Stimulated activated CD4-positive, alpha-beta T cell treated with anti-CD3 and anti-CD28 coated beads, TNF-alpha, amount 100 ng/mL, for 24 hours (primary cell): Measurements from ENCODE around the gene PAX8.
"Not testable (repeated sequence)": the region's sequence is repeated elsewhere in the genome, so short reads cannot be mapped to it uniquely, and the experiment has no call there.

Source experiments
- DNase-seq, 3 experiments: peaks; one replicate each; pipeline ENCODE4 v3.0.0-alpha.2; 2020; ENCODE audit warnings: low read depth in 3 of 3

The PAX8 gene

DNA sequence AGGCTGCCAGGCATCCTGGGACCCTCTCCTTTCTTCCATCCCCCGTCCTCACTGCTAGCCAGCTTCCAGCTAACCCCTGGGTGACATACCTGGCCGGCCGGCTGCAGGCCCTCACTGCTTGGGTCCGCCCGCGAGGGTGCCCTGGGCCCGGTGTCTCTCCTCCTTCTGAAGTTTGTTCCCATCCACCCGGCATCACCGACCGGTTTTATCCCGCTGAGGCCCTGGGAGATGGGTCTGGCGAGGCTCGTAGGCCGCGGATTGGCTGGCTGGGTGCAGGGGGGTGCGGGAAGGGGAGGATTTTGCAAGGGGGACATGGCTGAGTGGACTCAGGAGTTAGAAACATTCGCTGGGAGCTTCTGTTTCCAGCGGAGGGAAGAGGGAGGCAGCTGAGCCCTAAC is at the start of gene PAX8:
Gene PAX8 (minus strand): TSS at position 180 of the 398 bp plus-strand sequence. CDS start 527 bp downstream, outside the sequence.
- no peak for DNase-seq

DNA sequence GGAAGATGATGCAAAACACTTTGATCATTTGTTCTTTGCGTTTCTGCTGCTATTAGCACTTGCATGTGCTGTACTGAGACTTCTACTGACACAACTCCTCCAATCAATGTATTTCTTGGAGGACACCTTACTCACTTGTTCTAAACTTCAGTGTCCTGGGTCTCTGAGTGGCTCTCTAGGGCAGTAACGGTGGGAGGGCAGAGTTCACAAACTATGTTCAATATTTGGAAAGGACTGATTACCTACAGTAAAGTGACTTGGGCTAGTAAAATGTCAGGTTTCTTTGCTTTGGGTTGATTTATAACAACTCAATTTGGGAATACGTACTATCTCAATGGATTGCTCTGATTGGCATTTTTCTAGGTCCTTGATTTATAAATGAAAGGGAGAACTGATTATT is 49.3 kb upstream of the PAX8 start:
- no peak for DNase-seq

DNA sequence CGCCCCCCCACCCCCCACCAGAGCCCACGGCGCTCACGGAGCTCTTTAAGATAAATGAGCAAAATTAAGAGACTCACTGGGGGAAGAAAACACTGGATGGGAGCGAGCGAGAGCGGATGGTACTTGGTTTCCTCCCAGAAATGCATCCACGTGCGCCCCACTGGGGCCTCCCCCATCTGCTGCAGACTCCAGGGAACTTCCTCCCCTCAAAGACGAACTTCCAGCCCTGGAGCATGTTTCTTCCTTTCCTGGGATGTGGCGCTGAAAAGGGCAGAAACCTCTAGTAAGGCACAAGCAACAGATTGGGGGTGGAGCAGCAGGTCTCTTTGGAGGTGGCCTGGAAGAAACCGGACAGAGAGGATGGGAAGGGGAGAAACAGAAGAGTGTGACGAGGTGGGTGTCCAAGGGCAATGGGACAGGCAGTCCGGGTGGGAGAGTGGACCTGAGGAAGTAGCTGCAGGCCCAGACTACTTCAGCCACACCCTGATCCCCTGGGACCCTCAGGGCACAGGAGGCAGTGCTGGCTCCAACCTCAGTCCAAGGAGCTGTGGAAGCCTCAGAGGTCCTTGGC is 46.5 kb upstream of the PAX8 start:
- DNase-seq, result not testable (repeated sequence)

DNA sequence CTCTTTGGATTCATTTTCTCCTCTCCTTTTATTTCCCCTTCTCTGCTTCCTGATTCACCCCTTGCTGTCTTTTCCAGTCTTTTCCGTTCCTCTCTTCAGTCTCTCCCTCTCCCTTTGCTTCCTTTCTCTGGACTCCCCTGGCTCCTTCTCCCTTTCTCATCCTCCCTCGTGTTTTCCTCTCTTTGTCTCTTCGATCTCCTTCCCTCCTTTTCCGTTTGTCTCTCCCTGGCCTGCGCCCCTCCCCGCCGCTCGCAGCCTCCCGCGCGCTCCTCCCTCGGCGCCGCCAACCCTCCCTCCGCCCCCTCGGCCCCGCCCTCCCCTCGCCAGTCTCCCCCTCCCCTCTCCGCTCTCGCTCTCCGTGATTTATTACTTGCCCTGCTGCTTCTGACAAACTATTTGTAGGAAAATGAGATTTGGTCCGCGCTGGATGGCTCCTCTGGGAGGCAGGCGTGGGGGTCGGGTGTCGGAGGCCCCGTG is 46.0 kb upstream of the PAX8 start:
- DNase-seq, result peak; percentile 8 to 47 (median 19)

- DNase-seq, result not testable (repeated sequence)
Measured at GRCh38 chr2:113323129-113323528, 44.4 kb upstream of the PAX8 start.

GRCh38 chr2:113320106-113320505 is 41.4 kb upstream of the PAX8 start:
- DNase-seq, result not testable (repeated sequence)

DNA sequence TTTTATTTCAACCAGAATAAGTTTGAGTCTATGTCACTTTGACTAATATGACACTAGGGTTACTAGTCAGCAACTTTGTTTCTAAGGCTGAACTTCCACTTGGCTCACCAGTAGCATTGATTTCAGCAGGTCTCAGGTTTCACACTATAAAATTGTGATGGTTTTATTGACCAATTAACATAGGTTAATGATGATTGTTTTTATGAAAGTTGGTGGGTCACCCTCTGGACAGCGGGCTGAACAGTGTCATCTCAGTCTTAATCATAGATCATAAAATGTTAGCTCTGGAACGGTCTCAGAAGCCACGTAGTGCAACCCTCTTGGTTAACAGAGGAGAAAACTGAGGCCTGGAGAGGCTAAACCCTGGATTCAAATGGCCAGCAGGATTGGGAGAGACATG is 40.2 kb upstream of the PAX8 start:
- DNase-seq, result not testable (repeated sequence)

DNA sequence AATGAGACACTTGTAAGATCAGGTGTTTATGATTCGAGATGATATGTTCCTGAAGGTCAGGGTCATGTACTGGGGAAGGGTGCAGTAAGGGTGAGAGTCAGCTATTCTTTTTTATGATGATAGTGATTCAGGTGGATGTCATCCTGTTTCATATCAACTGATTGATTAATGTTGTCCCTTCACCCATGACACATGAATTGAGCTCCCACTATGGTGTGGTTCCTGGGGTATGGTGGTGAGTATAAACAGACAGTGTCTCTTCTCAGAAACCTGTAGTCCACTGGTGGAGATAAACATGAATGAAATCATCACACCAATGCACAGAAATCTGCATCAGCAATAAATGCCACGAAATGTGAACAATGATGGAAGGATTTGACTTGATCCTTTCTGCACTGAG is 37.4 kb upstream of the PAX8 start:
- no peak for DNase-seq

DNA sequence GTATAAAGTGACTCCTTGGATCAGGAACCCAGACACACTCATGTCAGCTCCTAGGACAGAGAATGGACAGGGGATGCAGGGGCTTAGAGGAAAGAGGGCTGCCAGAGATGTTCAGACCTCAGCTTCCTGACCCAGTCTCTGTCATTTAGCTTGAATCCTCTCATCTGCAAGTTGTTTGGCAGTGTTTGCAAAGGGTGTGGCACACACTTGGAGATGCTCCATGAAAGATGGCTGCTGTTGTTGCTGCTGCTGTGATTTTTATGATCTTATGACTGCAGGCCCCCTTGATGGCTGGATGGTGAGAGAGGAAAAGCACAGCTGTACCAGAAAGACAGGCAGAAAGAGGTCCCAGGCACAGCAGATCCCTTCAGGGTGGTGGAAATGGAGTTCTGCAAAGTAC is 35.9 kb upstream of the PAX8 start:
- not testable (repeated sequence) for DNase-seq

DNA sequence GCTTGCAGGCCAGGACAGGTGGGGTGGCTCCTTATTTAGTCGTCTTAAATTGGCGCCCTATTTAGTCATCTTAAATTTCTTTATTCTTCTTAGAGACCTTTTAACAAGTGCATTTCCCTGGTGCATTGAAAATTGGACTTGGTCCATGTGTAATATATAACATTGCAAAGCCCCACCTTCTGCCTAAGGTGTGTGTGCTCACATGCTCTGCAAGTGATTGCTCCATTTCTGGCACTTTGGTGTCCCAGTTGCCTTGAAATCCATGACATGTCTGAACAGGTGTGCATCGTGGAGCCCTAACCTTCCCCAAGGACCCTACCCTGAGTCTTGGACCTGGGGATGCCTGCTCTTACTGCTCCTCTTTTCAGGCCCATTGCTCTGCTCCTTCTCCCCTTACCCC is 35.5 kb upstream of the PAX8 start:
- DNase-seq, result not testable (repeated sequence)

DNA sequence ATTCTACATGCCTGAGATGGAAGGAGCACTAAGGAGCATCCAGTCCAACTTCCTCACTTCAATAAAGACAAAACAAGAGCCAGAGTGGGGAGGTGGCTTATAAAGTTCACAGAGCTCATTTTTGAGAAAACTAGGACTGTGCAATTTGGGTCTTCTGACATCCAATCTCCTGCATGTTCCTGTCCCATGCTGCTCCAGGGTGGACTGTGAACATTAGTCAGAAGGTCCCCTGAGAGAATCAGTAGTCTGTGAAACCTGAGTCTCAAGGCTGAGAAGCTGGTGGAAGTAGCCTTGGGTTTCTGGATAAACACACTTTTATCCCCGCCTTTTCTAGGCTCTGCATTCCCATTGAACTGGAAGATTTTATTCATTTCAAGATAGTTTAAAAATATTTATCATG is 33.1 kb upstream of the PAX8 start:
- not testable (repeated sequence) for DNase-seq

GRCh38 chr2:113311191-113311590 is 32.5 kb upstream of the PAX8 start:
- not testable (repeated sequence) for DNase-seq

DNA sequence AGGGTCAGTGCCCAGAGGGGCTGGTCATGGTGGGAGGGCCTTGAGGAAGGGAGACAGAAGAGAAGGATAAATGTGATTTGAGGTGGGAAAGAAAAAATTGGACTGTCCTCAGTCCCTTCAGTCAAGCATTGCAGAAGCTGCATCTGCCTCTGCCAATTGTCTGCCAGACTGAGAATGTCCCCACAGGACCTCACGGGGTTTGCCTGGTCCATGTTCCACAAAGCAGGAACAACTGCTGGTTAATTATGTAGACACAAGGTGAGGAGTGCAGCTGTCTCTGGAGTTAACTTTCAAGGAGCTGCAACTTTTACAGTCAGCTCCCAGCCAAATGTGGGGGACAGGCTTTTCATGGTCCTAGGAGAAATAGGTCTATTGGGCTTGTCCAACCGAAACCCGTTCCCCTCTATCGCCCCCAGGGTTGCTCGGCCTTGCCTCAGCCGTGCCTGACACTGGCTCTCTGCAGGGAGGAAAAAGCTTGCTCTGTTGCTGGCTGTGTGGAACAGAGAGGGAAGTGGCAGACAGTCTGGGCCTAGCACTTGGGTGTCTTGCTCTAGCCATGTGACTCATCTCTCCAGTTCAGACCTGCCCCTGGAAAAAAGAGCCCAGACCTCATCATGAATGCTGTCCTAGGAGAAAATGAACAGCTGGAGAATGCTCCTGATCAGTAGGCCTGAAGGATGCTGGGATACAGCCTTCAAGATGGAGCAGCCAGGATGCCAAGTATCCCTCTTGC is 31.1 kb upstream of the PAX8 start:
- DNase-seq, result no peak

DNA sequence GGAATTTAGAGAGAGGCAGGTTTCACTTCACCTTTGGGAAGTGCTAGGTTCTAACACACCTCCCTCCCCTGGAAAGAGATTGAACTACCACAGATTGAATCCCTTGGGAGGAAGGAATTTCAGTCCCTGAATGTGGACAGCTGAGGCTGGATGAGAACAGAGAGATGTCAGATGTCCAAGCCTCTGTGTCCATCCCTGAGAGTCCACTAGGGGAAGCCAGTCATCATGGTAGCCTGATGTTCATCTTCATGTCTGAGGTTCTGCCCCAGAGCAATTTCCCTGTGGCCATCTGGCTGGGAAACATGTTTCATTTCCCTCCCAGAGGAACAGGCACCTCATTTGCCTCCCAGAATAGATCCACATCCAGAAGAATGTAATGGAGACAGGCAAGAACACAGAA is 30.1 kb upstream of the PAX8 start:
- not testable (repeated sequence) for DNase-seq

GRCh38 chr2:113306207-113306606 is 27.5 kb upstream of the PAX8 start:
- not testable (repeated sequence) for DNase-seq

DNA sequence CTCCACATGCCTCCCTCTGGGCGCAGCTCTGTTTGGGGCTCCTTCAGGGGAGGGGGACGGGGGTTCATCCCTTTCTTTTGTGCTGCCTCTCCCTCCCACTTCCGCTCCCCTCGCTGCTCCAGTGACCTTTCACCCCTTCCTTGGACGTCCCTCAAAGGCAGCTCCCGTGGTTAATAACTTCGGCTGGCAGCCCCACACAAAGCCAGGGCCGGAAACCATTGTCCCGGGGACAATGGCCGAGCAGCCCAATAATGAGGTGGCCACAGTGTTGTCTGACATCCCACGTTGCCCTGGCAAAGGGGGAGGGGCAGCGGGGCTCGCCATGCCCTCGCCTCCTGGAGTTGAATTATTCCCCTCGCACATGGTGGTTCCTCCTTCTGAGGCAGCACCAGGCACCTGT is 27.0 kb upstream of the PAX8 start:
- not testable (repeated sequence) for DNase-seq

GRCh38 chr2:113305146-113305545 is 26.4 kb upstream of the PAX8 start:
- no peak for DNase-seq

DNA sequence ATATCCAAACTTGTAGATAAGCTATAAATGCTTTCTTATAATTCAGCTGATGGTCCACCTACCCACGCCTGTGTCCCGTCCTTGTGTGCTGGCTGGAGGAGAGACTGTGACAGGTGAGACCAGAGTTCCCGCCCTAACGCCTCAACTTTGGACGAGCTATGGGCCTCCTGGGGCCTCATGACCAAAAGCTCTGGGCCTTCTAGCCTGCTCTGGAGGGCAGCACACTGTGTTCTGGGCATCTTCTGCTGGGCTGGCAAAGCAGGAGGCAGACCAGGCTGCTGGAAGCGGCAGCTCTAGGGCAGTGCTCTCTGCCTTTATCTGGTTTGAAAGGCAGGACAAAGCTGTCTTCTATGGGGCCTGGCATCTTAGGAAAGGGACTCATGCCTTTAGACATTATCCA is 26.0 kb upstream of the PAX8 start:
- DNase-seq, result no peak

DNA sequence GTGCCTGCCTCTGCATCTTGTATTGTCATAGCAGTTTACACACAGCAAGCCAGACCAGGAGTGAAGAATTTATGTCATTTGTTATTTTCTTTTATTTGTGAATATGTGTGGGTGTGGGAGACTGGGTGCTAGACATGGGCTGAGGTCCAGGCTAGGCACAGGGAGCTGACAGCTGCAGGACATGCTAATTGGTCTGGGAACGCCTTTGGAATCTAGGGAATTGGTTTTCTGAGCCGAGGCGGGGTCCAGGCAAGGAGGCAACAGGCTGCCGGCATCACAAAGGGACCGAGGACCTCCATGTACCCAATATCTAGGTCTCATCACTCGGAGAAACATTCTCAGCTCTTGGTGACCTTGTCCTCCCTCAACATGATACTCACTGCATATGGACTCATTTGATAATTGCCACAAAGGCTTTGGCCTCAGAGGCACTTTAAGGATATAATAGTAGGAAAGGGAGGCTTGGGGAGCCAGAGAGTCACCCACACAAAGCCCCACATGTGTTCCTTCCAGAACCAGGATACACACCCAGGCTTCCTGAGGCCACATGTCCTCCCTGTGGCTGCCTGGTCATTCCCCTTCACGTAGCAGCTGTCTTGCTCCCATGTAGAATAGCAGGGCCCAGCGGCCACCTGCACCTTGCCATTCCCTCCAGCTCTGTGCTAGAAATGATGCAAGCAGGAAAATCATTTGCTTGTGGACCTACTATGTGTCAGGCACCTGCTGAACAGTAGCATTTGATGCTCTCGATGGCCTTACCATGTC is 23.7 kb upstream of the PAX8 start:
- DNase-seq, result not testable (repeated sequence)

- no peak for DNase-seq
Measured at GRCh38 chr2:113300281-113300680, 21.6 kb upstream of the PAX8 start.

DNA sequence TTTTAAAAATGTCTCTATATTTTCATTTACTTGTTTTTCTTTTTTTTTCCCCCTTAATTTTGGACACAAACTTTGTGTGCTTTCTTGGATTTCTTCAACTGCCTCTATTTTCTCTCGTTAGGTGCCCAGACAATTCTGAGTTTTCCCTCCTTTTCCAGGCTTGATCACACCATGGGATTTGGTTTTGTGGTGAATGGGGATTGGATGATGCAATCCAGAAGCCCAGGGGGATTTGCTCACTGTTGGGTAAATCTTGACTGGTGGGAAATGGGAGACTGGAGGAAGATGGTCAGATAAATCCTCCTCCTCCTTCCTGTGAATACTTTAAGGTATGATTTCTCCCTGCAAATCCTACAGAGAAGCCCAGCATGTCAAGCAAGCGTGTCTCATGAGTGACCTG is 19.5 kb upstream of the PAX8 start:
- no peak for DNase-seq

DNA sequence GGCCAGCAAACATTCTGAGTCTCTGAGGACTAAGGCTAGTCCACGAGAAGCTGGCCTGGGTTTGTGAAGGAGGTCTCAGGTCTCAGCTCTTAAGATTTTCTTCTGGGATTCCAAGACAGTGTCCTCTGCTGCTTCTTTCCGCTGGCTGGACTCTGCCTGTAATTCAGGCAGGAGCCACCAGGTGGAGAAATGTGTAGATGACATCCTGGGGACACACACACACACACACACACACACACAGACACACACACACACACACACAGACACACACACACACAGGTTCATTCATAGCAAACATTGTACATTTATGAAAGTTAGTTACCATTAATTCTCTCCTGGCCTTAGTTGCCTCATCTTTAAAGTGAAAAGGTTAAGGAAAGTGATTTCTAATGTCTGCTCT is 18.9 kb upstream of the PAX8 start:
- DNase-seq, result peak in 1 of 3 experiments; percentile 33

DNA sequence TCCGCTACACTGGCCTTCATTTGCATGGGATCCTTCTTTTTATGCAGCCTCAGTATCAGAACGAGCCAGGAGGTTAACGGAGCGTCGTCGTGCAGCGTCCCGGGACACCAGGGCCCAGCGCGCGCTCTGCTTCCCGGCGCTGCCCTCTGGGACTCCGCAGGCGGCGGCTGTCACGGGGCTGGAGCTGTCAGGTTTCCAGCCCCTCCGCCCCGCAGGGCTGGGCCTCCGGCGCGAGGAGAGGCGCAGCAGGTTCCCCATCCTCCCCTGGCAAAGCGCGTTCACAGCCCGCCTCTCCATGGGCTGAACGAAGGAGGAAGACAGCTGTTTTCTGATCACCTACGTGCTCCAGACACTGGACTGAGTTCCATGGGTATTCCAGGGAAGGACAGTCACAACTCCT is 12.5 kb upstream of the PAX8 start:
- DNase-seq, result no peak
